Astrocyte of the spinal cord (primary cell): ENCODE data around the gene ZDHHC21.

Experiments used
- DNase-seq: peaks from one replicate; pipeline ENCODE4 v3.0.0; 2011; ENCODE audit warnings: low read depth, low spot score
- H3K4me3 ChIP-seq: 2 replicates; pipeline ENCODE4 v1.5.1; 2011; ENCODE audit warnings: low read depth, mild to moderate bottlenecking, low read length, moderate library complexity
- CTCF ChIP-seq: IDR thresholded peaks from 2 replicates; pipeline ENCODE4 v1.5.1; 2012; ENCODE audit warnings: low read depth, mild to moderate bottlenecking, low read length, inconsistent platforms
- in situ Hi-C: cut with HindIII; loops from 2 replicates; pipeline ENCODE4 v1.10.0; 2017; ENCODE audit warnings: low sequenced_read_pairs

Gene ZDHHC21

GRCh38 chr9:14722391-14723035, 29.3 kb upstream of the ZDHHC21 start, which contains the start of gene CER1:
Gene CER1 (minus strand): TSS chr9:14722733. CDS start chr9:14722672, 61 bp downstream.
- no peak for TF ChIP-seq CTCF
- no peak for DNase-seq
- no peak within 1 kb of the TSS for H3K4me3 ChIP-seq
- in situ Hi-C loops = no loop called here

DNA sequence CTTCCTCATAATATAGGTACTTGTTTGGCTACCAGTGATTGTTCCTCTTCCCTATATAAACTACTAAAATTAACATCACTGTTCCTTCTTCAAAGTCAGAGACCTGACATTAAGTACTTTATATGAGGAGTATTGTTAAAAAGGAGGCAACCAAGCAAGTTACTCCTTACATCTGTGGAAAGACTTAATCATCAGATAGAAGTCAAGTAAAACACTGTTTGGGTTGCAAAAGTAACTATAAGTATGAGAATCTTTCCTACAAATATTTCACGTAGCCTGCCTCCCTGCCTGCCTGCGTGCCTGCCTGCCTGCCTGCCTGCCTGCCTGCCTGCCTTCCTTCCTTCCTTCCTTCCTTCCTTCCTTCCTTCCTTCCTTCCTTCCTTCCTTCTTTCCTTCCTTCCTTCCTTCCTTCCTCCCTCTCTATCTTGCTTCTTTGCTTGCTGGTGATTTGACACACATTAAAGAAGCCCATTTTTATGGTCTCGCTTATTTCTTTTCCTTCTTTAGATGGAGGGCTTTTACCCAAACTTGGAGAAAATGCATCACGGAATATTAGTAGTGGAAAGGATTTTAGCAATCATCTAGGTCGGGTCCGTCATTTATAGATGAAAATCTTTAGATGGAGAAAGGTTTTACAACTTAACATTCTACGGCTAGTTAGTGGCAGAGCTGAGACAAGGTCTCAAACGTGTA, 26.1 kb upstream of the ZDHHC21 start:
- no peak for TF ChIP-seq CTCF

DNA sequence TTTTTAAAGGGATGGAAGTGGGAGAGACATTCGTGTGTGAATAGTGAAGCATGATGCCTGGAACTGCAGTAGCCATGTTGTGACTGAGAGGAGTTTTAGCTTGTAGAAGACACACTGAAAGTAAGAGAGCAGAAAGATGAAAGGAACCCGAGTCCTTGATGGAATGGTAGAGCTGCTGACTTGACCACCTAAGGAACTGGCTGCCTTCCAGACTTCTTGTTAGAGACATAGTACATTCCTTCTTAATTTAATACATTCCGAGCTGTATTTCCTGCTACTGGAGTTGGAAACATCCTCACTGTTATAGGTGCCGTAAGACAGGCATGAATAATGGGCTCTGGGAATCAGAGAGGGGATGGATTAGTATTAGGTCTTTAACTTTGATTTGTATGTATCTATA, 21.9 kb upstream of the ZDHHC21 start:
- in situ Hi-C loops = no loop called here
- no peak for DNase-seq
- H3K4me3 ChIP-seq = no peak overlapping the region
- TF ChIP-seq CTCF = no peak

More for the DNA sequence above, 26.1 kb upstream of the ZDHHC21 start:
- no peak for DNase-seq
- in situ Hi-C loops = no loop called here
- no peak overlapping the region for H3K4me3 ChIP-seq

DNA sequence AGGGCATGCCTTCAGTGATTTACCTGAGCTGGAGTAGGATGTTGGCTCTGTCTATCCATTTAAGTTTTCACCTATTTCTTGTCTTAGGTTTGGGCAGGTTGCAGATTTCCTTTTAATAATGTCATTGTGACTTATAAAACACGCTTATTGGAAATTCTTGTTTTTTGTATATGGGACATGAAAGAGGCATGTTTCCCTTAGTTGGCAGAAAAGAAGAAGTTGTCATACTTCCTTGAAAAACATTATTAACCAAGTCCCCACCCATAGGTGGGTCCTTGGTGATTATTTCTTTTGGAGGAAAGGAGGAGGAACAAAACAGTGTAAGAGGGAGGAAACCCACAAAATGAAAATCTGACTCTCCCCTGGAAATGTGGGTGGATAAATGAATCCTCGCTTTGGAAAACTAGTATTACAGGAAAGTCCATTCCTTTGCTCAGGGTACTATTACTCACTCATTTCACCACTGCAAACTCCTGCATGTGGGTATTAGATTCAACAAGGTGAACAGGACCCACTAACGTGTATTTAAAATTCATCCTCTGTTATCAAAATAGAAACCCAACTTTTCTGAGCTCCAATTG, 20.0 kb upstream of the ZDHHC21 start:
- in situ Hi-C loops = no loop called here
- no peak for TF ChIP-seq CTCF
- no peak for DNase-seq
- no peak overlapping the region for H3K4me3 ChIP-seq

GRCh38 chr9:14710804-14711203, 17.6 kb upstream of the ZDHHC21 start:
- DNase-seq = peak; percentile 41
- no peak overlapping the region for H3K4me3 ChIP-seq
- no peak for TF ChIP-seq CTCF
- in situ Hi-C loops = no loop called here

GRCh38 chr9:14706530-14707140, 13.4 kb upstream of the ZDHHC21 start:
- H3K4me3 ChIP-seq = no peak overlapping the region
- no peak for DNase-seq
- in situ Hi-C loops = no loop called here
- TF ChIP-seq CTCF = no peak
